Spleen (tissue), 7 donors: ENCODE measurements around the gene STXBP6.
"Not testable (repeated sequence)": the region's sequence is repeated elsewhere in the genome, so short reads cannot be mapped to it uniquely, and the experiment has no call there.

Experiments
- POLR2A ChIP-seq, 3 donors: fragments of 450-650 bp; IDR thresholded peaks; one replicate each; pipeline ENCODE4 v1.5.1; 2017; ENCODE audit warnings: antibody characterized with exemption in 3 of 3, mild to moderate bottlenecking in 1 of 3
- POLR2AphosphoS5 ChIP-seq, 3 donors: sonication (generic); formaldehyde crosslinking; IDR thresholded peaks; one replicate each; pipeline ENCODE4 v1.5.1; 2017; ENCODE audit warnings: antibody characterized with exemption in 3 of 3
- TF ChIP-seq, protein P1 (sequence below), 11 experiments: fragments of 200-600 bp in 7 of 11; fragments of 450-650 bp in 4 of 11; sonication (generic) in 4 of 11; IDR thresholded peaks in 8 of 11; conservative IDR thresholded peaks in 3 of 11; 1 replicate in 7 of 11; 2 replicates in 4 of 11; pipeline versions ENCODE4 v1.4.0 to v1.8.0; 2016 to 2021; ENCODE audit warnings: antibody characterized with exemption in 11 of 11, inconsistent platforms in 4 of 11, mild to moderate bottlenecking in 1 of 11
- donor health status: DM: no; HTN: no; CAD: no; lungs with moderate emphysema.
- donor health status: DM: no; HTN: no; CAD: no.
- donor health status: DM: no; HTN: no; CAD: no.

GRCh38 chr14:24936773-24937172, 113.2 kb downstream of the STXBP6 start:
- TF ChIP-seq, protein P1, sequence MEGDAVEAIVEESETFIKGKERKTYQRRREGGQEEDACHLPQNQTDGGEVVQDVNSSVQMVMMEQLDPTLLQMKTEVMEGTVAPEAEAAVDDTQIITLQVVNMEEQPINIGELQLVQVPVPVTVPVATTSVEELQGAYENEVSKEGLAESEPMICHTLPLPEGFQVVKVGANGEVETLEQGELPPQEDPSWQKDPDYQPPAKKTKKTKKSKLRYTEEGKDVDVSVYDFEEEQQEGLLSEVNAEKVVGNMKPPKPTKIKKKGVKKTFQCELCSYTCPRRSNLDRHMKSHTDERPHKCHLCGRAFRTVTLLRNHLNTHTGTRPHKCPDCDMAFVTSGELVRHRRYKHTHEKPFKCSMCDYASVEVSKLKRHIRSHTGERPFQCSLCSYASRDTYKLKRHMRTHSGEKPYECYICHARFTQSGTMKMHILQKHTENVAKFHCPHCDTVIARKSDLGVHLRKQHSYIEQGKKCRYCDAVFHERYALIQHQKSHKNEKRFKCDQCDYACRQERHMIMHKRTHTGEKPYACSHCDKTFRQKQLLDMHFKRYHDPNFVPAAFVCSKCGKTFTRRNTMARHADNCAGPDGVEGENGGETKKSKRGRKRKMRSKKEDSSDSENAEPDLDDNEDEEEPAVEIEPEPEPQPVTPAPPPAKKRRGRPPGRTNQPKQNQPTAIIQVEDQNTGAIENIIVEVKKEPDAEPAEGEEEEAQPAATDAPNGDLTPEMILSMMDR (IDR thresholded peaks at IDR 0.05 in 8 of 11, conservative IDR thresholded peaks at IDR 0.05 in 3 of 11), result not testable (repeated sequence)
- TF ChIP-seq POLR2A, POLR2AphosphoS5 (IDR thresholded peaks at IDR 0.05): not testable (repeated sequence)
